GM23248 (cell line): ENCODE data around the gene IQSEC3. TPM values are rescaled to one million over a fixed set of nuclear protein-coding genes. Genes with fewer than 3 reads are reported as not detected.
A peak's percentile ranks its signal among the peaks of the same experiment; 100 is the strongest.

Experiments used
- DNase-seq: peaks from one replicate; pipeline ENCODE4 v3.0.0-alpha.2; 2015
- H2AFZ ChIP-seq: fragments of 200-600 bp; sonication (generic); 2 replicates; pipeline ENCODE4 v1.6.1; 2016; ENCODE audit warnings: antibody characterized with exemption
- H3F3A ChIP-seq: fragments of 200-600 bp; sonication (generic); 2 replicates; pipeline ENCODE4 v1.6.1; 2016; ENCODE audit warnings: mild to moderate bottlenecking, antibody characterized with exemption, mixed run types; ENCODE audit not compliant: insufficient read depth
- H3K27ac ChIP-seq: fragments of 200-600 bp; sonication (generic); 2 replicates; pipeline ENCODE4 v1.5.1; 2016; ENCODE audit warnings: mild to moderate bottlenecking
- H3K27me3 ChIP-seq: fragments of 200-600 bp; sonication (generic); replicated peaks from 2 replicates; pipeline ENCODE4 v1.6.1; 2016; ENCODE audit warnings: mild to moderate bottlenecking; ENCODE audit not compliant: insufficient read depth
- H3K36me3 ChIP-seq: fragments of 200-600 bp; sonication (generic); 2 replicates; pipeline ENCODE4 v1.6.1; 2016; ENCODE audit warnings: low read depth, mild to moderate bottlenecking
- H3K4me1 ChIP-seq: fragments of 200-600 bp; sonication (generic); 2 replicates; pipeline ENCODE4 v1.6.1; 2016; ENCODE audit warnings: mild to moderate bottlenecking; ENCODE audit not compliant: insufficient read depth
- H3K4me2 ChIP-seq: fragments of 200-600 bp; sonication (generic); one replicate; pipeline ENCODE4 v1.6.1; 2016; ENCODE audit warnings: mild to moderate bottlenecking; ENCODE audit not compliant: unreplicated experiment
- H3K4me3 ChIP-seq: fragments of 200-600 bp; sonication (generic); 2 replicates; pipeline ENCODE4 v1.5.1; 2016; ENCODE audit warnings: mild to moderate bottlenecking
- H3K79me2 ChIP-seq: fragments of 200-600 bp; sonication (generic); 2 replicates; pipeline ENCODE4 v1.6.1; 2016; ENCODE audit warnings: mild to moderate bottlenecking; ENCODE audit not compliant: insufficient read depth
- H3K9ac ChIP-seq: fragments of 200-600 bp; sonication (generic); 2 replicates; pipeline ENCODE4 v1.6.1; 2016; ENCODE audit warnings: mild to moderate bottlenecking
- H3K9me2 ChIP-seq: fragments of 200-600 bp; sonication (generic); 2 replicates; pipeline ENCODE4 v1.6.1; 2016; ENCODE audit warnings: mixed run types, mild to moderate bottlenecking, moderate library complexity; ENCODE audit not compliant: insufficient read depth
- H3K9me3 ChIP-seq: fragments of 200-600 bp; sonication (generic); one replicate; pipeline ENCODE4 v1.6.1; 2017; ENCODE audit warnings: low read depth
- H4K20me1 ChIP-seq: fragments of 200-600 bp; sonication (generic); 2 replicates; pipeline ENCODE4 v1.6.0; 2016; ENCODE audit not compliant: insufficient read depth
- EZH2 ChIP-seq: fragments of 200-600 bp; sonication (generic); IDR thresholded peaks from 2 replicates; pipeline ENCODE4 v1.6.1; 2018; ENCODE audit warnings: antibody characterized with exemption, mild to moderate bottlenecking; ENCODE audit not compliant: insufficient read depth, poor library complexity, severe bottlenecking
- EZH2phosphoT487 ChIP-seq: fragments of 200-600 bp; sonication (generic); IDR thresholded peaks from 2 replicates; pipeline ENCODE4 v1.6.1; 2018; ENCODE audit warnings: antibody characterized with exemption, moderate library complexity, mild to moderate bottlenecking, low read depth; ENCODE audit not compliant: insufficient read depth
- WGBS, 2 experiments: methylation state at CpG; one replicate each; pipeline ENCODE4 v1.1.6; 2015 to 2017; ENCODE audit warnings: low lambda C conversion rate in 2 of 2, low coverage in 1 of 2; ENCODE audit errors: missing lambda C conversion rate in 2 of 2; 5-methylcytosine and 5-hydroxymethylcytosine counted together
- in situ Hi-C: fragments of 300-500 bp; cut with MboI; formaldehyde crosslinking; loops from 2 replicates; pipeline ENCODE4 v1.15.0; 2020
- polyA plus RNA-seq: library from polyadenylated mRNA; unstranded; fragments of >200 nt; fragmentation: Nextera tagmentation; extraction: Ambion mirVana; gene quantifications from 2 replicates; pipeline ENCODE4 v1.2.1, GENCODE V29; 2016
- total RNA-seq: library from RNA; depleted of rRNA; stranded (reverse); fragments of >200 nt; shearing (Covaris generic); gene quantifications from 2 replicates; pipeline ENCODE4 v1.2.3, GENCODE V29; 2014

IQSEC3 gene
- total and polyA plus RNA-seq, 2 experiments from 2014 or later: not detected

DNA sequence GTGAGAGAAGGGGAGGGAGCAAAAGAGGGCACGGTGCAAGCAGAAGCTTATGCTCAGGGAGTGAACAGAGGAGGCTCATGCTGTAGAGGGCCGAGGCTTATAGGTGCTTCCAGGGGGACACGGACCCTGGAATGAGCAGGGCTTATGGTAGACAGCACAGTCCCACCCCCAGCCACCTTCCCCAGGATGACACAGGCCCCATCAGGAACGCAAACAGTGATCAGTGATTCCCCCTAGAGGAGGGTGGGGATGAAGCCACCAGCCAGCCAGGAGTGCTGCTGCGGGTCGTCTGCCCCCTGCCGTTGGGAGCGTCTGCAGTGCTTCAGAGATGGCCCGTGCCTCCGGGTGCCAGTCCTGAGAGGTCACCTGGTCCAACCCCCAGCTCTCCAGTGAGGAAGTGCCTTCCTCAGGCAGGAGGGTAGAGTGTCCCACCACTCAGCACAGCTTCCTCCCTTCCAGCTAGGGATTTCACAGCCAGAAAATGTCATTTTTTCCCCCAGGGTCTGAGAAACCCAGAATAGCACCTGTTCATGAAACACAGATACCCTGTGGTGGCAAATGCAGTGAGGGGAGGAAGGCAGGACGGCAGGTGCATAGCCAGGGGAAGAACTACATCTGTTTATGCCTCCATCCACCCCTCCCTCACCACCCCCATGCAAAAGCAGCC is 86.6 kb downstream of the IQSEC3 start:
- H3K4me1 ChIP-seq: no peaks in the 10 kb centered on the region
- no peaks in the 10 kb centered on the region for H3F3A ChIP-seq
- peak; percentile 73 for DNase-seq
- no peak overlapping the region for H3K4me2 ChIP-seq
- no peak overlapping the region for H3K4me3 ChIP-seq
- no peak for TF ChIP-seq EZH2phosphoT487
- TF ChIP-seq EZH2: no peak
- no peaks in the 10 kb centered on the region for H3K9me2 ChIP-seq
- no peak overlapping the region for H2AFZ ChIP-seq
- H3K27ac ChIP-seq: no peak overlapping the region
- H3K36me3 ChIP-seq: no peaks in the 10 kb centered on the region
- H3K79me2 ChIP-seq: no peaks in the 10 kb centered on the region
- H3K27me3 ChIP-seq: peaks cover 38% of the 10 kb centered on the region
- no peaks in the 10 kb centered on the region for H3K9me3 ChIP-seq
- WGBS, 2 experiments: 0 to 1% methylated on average over 11 of the region's 11 CpGs
- no peak overlapping the region for H3K9ac ChIP-seq
- H4K20me1 ChIP-seq: no peaks in the 10 kb centered on the region
- in situ Hi-C loops: no loop called here

- DNase-seq: no peak
- Histone ChIP-seq H3K9me3 (no peaks in the 10 kb centered on the region), H3K4me2 (no peak overlapping the region), H3K36me3 (no peaks in the 10 kb centered on the region), H3K79me2 (no peaks in the 10 kb centered on the region), H3F3A (no peaks in the 10 kb centered on the region), H3K27ac (no peak overlapping the region), H3K9me2 (no peaks in the 10 kb centered on the region), H3K4me3 (no peak overlapping the region), H3K9ac (no peak overlapping the region), H4K20me1 (no peaks in the 10 kb centered on the region), H3K4me1 (no peaks in the 10 kb centered on the region), H2AFZ (no peak overlapping the region), H3K27me3 (peaks cover 29% of the 10 kb centered on the region)
- TF ChIP-seq EZH2 (no peak), EZH2phosphoT487 (no peak)
- in situ Hi-C loops: no loop called here
- WGBS, 2 experiments: 63 to 68% methylated on average over 8 to 12 of the region's 12 CpGs
Observed at GRCh38 chr12:154058-154457, 87.5 kb downstream of the IQSEC3 start.

- no peaks in the 10 kb centered on the region for H3K36me3 ChIP-seq
- no peak overlapping the region for H3K9ac ChIP-seq
- H3F3A ChIP-seq: no peaks in the 10 kb centered on the region
- no peak overlapping the region for H2AFZ ChIP-seq
- no peaks in the 10 kb centered on the region for H3K9me3 ChIP-seq
- no peak overlapping the region for H3K4me3 ChIP-seq
- no peaks in the 10 kb centered on the region for H3K4me1 ChIP-seq
- H3K9me2 ChIP-seq: no peaks in the 10 kb centered on the region
- H3K27ac ChIP-seq: no peak overlapping the region
- no peaks in the 10 kb centered on the region for H4K20me1 ChIP-seq
- TF ChIP-seq EZH2phosphoT487 (no peak), EZH2 (no peak)
- no peak overlapping the region for H3K4me2 ChIP-seq
- no peak for DNase-seq
- in situ Hi-C loops: no loop called here
- WGBS, 2 experiments: 41 to 44% methylated on average over 7 to 9 of the region's 9 CpGs
- no peaks in the 10 kb centered on the region for H3K79me2 ChIP-seq
- peaks cover 33% of the 10 kb centered on the region; the same call in 1 of the 2 replicates for H3K27me3 ChIP-seq
Observed at GRCh38 chr12:155006-155405, 88.4 kb downstream of the IQSEC3 start.

- in situ Hi-C loops: no loop called here
- no peaks in the 10 kb centered on the region for H3F3A ChIP-seq
- H3K79me2 ChIP-seq: no peaks in the 10 kb centered on the region
- no peak overlapping the region for H2AFZ ChIP-seq
- no peaks in the 10 kb centered on the region for H3K9me2 ChIP-seq
- H3K4me2 ChIP-seq: no peak overlapping the region
- no peak for DNase-seq
- no peak overlapping the region for H3K9ac ChIP-seq
- TF ChIP-seq EZH2 (no peak), EZH2phosphoT487 (no peak)
- no peaks in the 10 kb centered on the region for H3K4me1 ChIP-seq
- H4K20me1 ChIP-seq: no peaks in the 10 kb centered on the region
- no peaks in the 10 kb centered on the region for H3K36me3 ChIP-seq
- peaks cover 36% of the 10 kb centered on the region; the same call in 1 of the 2 replicates for H3K27me3 ChIP-seq
- no peak overlapping the region for H3K27ac ChIP-seq
- no peaks in the 10 kb centered on the region for H3K9me3 ChIP-seq
- 41 to 53% methylated on average over 8 of the region's 8 CpGs for WGBS, 2 experiments
- H3K4me3 ChIP-seq: no peak overlapping the region
Observed at GRCh38 chr12:155646-156045, 89.1 kb downstream of the IQSEC3 start.
